Keratinocyte (primary cell): ENCODE data around the gene CRYAA.

ENCODE experiments used
- EZH2 ChIP-seq: IDR thresholded peaks from one replicate; pipeline ENCODE4 v1.6.1; 2012; ENCODE audit warnings: inconsistent platforms, mild to moderate bottlenecking, low read length, moderate library complexity
- TF ChIP-seq, protein P1 (sequence below), 3 experiments: IDR thresholded peaks in 1 of 3; conservative IDR thresholded peaks in 1 of 3; optimal IDR thresholded peaks in 1 of 3; 2 replicates in 2 of 3; 3 replicates in 1 of 3; pipeline versions ENCODE3 to v1.5.1; 2011; ENCODE audit warnings: low read length in 3 of 3, mild to moderate bottlenecking in 3 of 3, moderate library complexity in 2 of 3, control low read depth in 1 of 3, inconsistent platforms in 1 of 3; ENCODE audit not compliant: insufficient read depth in 2 of 3; ENCODE audit errors: extremely low read depth in 1 of 3

DNA sequence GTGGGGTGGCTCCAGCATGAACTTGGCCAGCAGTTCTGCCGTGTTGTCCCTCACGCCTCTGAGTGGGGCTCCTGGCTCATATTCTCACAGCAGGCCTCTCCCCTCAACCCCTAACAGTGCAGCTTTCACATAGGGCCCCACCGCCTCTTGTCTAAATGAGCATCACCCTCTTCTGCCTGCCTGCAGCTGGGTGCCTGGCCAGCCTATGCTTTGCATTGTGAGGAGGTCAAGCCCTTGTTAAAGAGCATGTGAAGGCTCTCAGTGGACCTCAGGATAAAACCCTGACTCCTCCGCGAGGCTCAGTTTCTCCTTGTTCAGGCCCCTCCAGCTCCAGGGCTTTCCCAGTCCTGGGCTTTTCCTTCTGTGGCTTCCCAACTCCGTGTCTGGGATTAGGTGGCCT is 34.8 kb downstream of the CRYAA start:
- TF ChIP-seq, protein P1, sequence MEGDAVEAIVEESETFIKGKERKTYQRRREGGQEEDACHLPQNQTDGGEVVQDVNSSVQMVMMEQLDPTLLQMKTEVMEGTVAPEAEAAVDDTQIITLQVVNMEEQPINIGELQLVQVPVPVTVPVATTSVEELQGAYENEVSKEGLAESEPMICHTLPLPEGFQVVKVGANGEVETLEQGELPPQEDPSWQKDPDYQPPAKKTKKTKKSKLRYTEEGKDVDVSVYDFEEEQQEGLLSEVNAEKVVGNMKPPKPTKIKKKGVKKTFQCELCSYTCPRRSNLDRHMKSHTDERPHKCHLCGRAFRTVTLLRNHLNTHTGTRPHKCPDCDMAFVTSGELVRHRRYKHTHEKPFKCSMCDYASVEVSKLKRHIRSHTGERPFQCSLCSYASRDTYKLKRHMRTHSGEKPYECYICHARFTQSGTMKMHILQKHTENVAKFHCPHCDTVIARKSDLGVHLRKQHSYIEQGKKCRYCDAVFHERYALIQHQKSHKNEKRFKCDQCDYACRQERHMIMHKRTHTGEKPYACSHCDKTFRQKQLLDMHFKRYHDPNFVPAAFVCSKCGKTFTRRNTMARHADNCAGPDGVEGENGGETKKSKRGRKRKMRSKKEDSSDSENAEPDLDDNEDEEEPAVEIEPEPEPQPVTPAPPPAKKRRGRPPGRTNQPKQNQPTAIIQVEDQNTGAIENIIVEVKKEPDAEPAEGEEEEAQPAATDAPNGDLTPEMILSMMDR (optimal IDR thresholded peaks at IDR 0.05 in 1 of 3, IDR thresholded peaks at IDR 0.05 in 1 of 3, conservative IDR thresholded peaks at IDR 0.05 in 1 of 3; ENCODE audit: extremely low read depth in 1 of 3, insufficient read depth in 2 of 3, low read length in 3 of 3) = no peak
- TF ChIP-seq EZH2 = no peak
